Calu3 (cell line): ENCODE results near the gene ABCA7. TPM values are rescaled to one million over a fixed set of nuclear protein-coding genes. Genes with fewer than 3 reads are reported as not detected.

ENCODE experiments used
- BruUV-seq: library from RNA; stranded (reverse); fragments of 400-500 nt; replicated peaks from 2 replicates; lab custom pipeline; 2021; lab: Mats Ljungman, UMichigan
- CTCF ChIA-PET: fragments of 300-600 bp; sonication (Branson Sonifier 250); formaldehyde crosslinking; loops from one replicate; lab custom pipeline; 2022; ENCODE audit warnings: antibody characterized with exemption; lab: Charles Lee
- DNase-seq: peaks from one replicate; pipeline ENCODE4 v3.0.0; 2022
- H3K27ac Mint-ChIP-seq: one replicate; pipeline ENCODE4 v1.8.0; 2022; ENCODE audit warnings: mixed read lengths; ENCODE audit not compliant: unreplicated experiment
- H3K27me3 Mint-ChIP-seq: one replicate; pipeline ENCODE4 v1.8.0; 2022; ENCODE audit warnings: mixed read lengths; ENCODE audit not compliant: unreplicated experiment
- H3K36me3 Mint-ChIP-seq: one replicate; pipeline ENCODE4 v1.8.0; 2022; ENCODE audit warnings: mild to moderate bottlenecking, moderate library complexity, mixed read lengths; ENCODE audit not compliant: insufficient read depth, unreplicated experiment
- H3K4me1 Mint-ChIP-seq: one replicate; pipeline ENCODE4 v1.8.0; 2022; ENCODE audit warnings: mild to moderate bottlenecking, low read depth, mixed read lengths; ENCODE audit not compliant: unreplicated experiment
- H3K4me3 Mint-ChIP-seq: one replicate; pipeline ENCODE4 v1.8.0; 2022; ENCODE audit warnings: mild to moderate bottlenecking, low read depth, moderate library complexity, mixed read lengths; ENCODE audit not compliant: unreplicated experiment
- H3K9me3 Mint-ChIP-seq: one replicate; pipeline ENCODE4 v1.8.0; 2022; ENCODE audit warnings: low read depth, mixed read lengths; ENCODE audit not compliant: unreplicated experiment
- intact Hi-C: fragments of 100-400 bp; cut with micrococcal nuclease; formaldehyde crosslinking; loops from one replicate; pipeline ENCODE4 v1.10.0; 2022; ENCODE audit not compliant: unreplicated experiment
- total RNA-seq: library from RNA; stranded (reverse); gene quantifications from 2 replicates; pipeline ENCODE4 v1.2.3, GENCODE V29; 2022
- TF ChIP-seq, protein P1 (sequence below): fragments of 200-600 bp; IDR thresholded peaks from one replicate; pipeline ENCODE4 v1.8.0; 2022; ENCODE audit warnings: antibody characterized with exemption; ENCODE audit not compliant: unreplicated experiment

The ABCA7 gene
- total RNA-seq, 1 experiment from 2014 or later, result 22.7 TPM

DNA sequence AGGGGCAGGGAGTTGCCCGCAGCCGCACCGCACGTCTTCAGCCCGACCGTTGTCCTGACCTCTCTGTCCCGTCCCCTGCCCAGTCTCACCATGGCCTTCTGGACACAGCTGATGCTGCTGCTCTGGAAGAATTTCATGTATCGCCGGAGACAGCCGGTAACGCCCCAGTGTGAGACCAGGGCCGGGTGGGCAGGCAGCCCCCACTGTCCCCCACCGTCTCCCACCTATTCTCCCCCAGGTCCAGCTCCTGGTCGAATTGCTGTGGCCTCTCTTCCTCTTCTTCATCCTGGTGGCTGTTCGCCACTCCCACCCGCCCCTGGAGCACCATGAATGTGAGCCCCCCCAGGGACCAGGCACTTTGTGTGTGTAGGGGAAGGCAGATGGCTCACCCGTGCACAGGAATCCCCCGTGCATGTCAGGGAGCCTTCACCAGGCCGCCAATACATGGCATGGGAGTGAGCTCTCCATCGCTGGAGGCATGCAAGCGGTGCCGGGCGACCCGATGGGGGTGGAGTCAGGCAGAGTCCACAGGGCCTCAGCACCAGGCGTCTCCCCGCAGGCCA is 1.4 kb downstream of the ABCA7 start:
- TF ChIP-seq, protein P1, sequence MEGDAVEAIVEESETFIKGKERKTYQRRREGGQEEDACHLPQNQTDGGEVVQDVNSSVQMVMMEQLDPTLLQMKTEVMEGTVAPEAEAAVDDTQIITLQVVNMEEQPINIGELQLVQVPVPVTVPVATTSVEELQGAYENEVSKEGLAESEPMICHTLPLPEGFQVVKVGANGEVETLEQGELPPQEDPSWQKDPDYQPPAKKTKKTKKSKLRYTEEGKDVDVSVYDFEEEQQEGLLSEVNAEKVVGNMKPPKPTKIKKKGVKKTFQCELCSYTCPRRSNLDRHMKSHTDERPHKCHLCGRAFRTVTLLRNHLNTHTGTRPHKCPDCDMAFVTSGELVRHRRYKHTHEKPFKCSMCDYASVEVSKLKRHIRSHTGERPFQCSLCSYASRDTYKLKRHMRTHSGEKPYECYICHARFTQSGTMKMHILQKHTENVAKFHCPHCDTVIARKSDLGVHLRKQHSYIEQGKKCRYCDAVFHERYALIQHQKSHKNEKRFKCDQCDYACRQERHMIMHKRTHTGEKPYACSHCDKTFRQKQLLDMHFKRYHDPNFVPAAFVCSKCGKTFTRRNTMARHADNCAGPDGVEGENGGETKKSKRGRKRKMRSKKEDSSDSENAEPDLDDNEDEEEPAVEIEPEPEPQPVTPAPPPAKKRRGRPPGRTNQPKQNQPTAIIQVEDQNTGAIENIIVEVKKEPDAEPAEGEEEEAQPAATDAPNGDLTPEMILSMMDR, result no peak
- Mint-ChIP-seq H3K4me3 (peak overlapping the region; percentile 86), H3K9me3 (no peaks in the 10 kb centered on the region), H3K27ac (peak overlapping the region; percentile 81), H3K36me3 (peaks cover 51% of the 10 kb centered on the region), H3K4me1 (peaks cover 9% of the 10 kb centered on the region), H3K27me3 (no peaks in the 10 kb centered on the region)
- intact Hi-C loops, result no loop called here
- no peak for DNase-seq
- no TSS peak for BruUV-seq
- CTCF ChIA-PET, result interaction anchor here (0.6 kb wide), 1 partner anchor 54 kb away, joined by 6 read pairs; no protein-coding TSS in a partner anchor

DNA sequence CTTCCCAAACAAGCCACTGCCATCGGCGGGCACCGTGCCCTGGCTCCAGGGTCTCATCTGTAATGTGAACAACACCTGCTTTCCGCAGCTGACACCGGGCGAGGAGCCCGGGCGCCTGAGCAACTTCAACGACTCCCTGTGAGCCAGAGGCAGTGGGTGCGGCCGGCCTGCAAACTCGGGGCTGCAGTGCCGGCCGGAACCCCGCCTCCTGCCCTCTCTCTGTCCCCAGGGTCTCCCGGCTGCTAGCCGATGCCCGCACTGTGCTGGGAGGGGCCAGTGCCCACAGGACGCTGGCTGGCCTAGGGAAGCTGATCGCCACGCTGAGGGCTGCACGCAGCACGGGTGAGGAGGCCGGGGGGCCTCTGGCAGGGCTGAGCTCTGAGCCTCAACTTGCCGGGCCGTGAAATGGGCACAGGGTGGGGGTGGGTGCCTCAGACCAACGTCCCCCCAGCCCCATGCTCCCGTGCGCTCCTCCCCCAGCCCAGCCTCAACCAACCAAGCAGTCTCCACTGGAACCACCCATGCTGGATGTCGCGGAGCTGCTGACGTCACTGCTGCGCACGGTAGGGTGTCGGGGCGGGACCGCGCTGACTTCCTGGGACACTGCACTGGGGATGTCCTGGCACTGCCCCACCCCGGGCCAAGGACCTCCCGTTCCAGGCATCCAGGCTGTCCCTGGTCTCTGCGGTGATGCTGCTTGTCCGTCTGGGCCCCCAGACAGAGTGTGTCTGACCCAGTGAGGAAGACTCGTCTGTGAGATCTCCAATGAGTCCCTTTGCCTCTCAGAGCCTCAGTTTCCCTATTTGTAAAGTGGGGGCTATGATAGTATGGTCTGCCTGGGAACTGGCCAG is 2.2 kb downstream of the ABCA7 start:
- peaks cover 44% of the 10 kb centered on the region for H3K36me3 Mint-ChIP-seq
- no peak overlapping the region for H3K27ac Mint-ChIP-seq
- TF ChIP-seq, protein P1, result no peak
- BruUV-seq, result no TSS peak
- intact Hi-C loops, result no loop called here
- CTCF ChIA-PET, result interaction anchor here (0.6 kb wide), 2 partner anchors 55 to 74 kb away, joined by 3 to 6 read pairs; no protein-coding TSS in a partner anchor
- H3K4me1 Mint-ChIP-seq, result peaks cover 9% of the 10 kb centered on the region
- peak overlapping the region; percentile 86 for H3K4me3 Mint-ChIP-seq
- DNase-seq, result no peak
- no peaks in the 10 kb centered on the region for H3K9me3 Mint-ChIP-seq
- H3K27me3 Mint-ChIP-seq, result no peaks in the 10 kb centered on the region

- BruUV-seq, result no TSS peak
- no peaks in the 10 kb centered on the region for H3K9me3 Mint-ChIP-seq
- DNase-seq, result no peak
Observed at GRCh38 chr19:1042689-1043511, 3.0 kb downstream of the ABCA7 start.

GRCh38 chr19:1045247-1045603 is 5.3 kb downstream of the ABCA7 start:
- Mint-ChIP-seq H3K4me1 (no peaks in the 10 kb centered on the region), H3K4me3 (no peak overlapping the region), H3K9me3 (no peaks in the 10 kb centered on the region), H3K36me3 (peaks cover 20% of the 10 kb centered on the region), H3K27ac (no peak overlapping the region), H3K27me3 (no peaks in the 10 kb centered on the region)
- BruUV-seq, result no TSS peak
- DNase-seq, result peak; percentile 56
- TF ChIP-seq, protein P1, result no peak
- intact Hi-C loops, result no loop called here
- CTCF ChIA-PET, result interaction anchor here (0.5 kb wide), 1 partner anchor 83 kb away, joined by 3 read pairs; no protein-coding TSS in a partner anchor

More at GRCh38 chr19:1042689-1043511, 3.0 kb downstream of the ABCA7 start:
- intact Hi-C loops, result no loop called here
- Mint-ChIP-seq H3K27me3 (no peaks in the 10 kb centered on the region), H3K36me3 (peaks cover 35% of the 10 kb centered on the region), H3K27ac (no peak overlapping the region), H3K4me1 (peaks cover 3% of the 10 kb centered on the region), H3K4me3 (no peak overlapping the region)
- CTCF ChIA-PET, result no interaction called here
- TF ChIP-seq, protein P1, result no peak
